Stomach (tissue), 9 donors: ENCODE results near the gene VGLL4. TPM values are rescaled to one million over a fixed set of nuclear protein-coding genes. Genes with fewer than 3 reads are reported as not detected.

Experiments
- DNase-seq, 2 donors: peaks; one replicate each; pipeline versions ENCODE4 v3.0.0 to v3.0.0-alpha.2; 2013 to 2019
- H3K27ac ChIP-seq, 5 donors: fragments of 200-600 bp in 4 of 5; sonication (generic) in 4 of 5; one replicate each; pipeline ENCODE4 v1.5.1; 2013 to 2019; ENCODE audit warnings: mild to moderate bottlenecking in 1 of 5, moderate library complexity in 1 of 5
- H3K27me3 ChIP-seq, 3 donors: fragments of 200-600 bp; sonication (generic); one replicate each; pipeline ENCODE4 v1.5.1; 2017 to 2019; ENCODE audit warnings: mixed run types in 1 of 3
- H3K36me3 ChIP-seq, 4 donors: fragments of 200-600 bp; sonication (generic); 1 replicate in 3 of 4; 2 replicates in 1 of 4; pipeline ENCODE4 v1.5.1; 2016 to 2019
- H3K4me1 ChIP-seq, 4 donors: fragments of 200-600 bp; sonication (generic); one replicate each; pipeline ENCODE4 v1.5.1; 2016 to 2019
- H3K4me3 ChIP-seq, 4 donors: fragments of 200-600 bp; sonication (generic) in 3 of 4; one replicate each; pipeline ENCODE4 v1.5.1; 2016 to 2019; ENCODE audit warnings: mild to moderate bottlenecking in 1 of 4
- H3K9me3 ChIP-seq, 4 donors: fragments of 200-600 bp; sonication (generic); one replicate each; pipeline ENCODE4 v1.5.1; 2016 to 2019
- CTCF ChIP-seq, 7 experiments: fragments of 450-650 bp in 4 of 7; fragments of 200-600 bp in 3 of 7; sonication (generic) in 3 of 7; IDR thresholded peaks; one replicate each; pipeline ENCODE4 v1.5.1; 2016 to 2019; ENCODE audit warnings: antibody characterized with exemption in 7 of 7, control low read depth in 2 of 7, mild to moderate bottlenecking in 1 of 7
- EP300 ChIP-seq: sonication (generic); formaldehyde crosslinking; IDR thresholded peaks from one replicate; pipeline ENCODE4 v1.6.1; 2017; ENCODE audit warnings: antibody characterized with exemption
- POLR2A ChIP-seq, 4 donors: fragments of 450-650 bp; IDR thresholded peaks; one replicate each; pipeline ENCODE4 v1.6.1; 2016; ENCODE audit warnings: antibody characterized with exemption in 4 of 4, control low read depth in 2 of 4, mild to moderate bottlenecking in 1 of 4, moderate library complexity in 1 of 4
- POLR2AphosphoS5 ChIP-seq, 3 donors: sonication (generic); formaldehyde crosslinking; IDR thresholded peaks; one replicate each; pipeline ENCODE4 v1.6.1; 2016; ENCODE audit warnings: antibody characterized with exemption in 3 of 3
- WGBS, 5 donors: extraction: QIAGEN DNeasy Blood & Tissue Kit in 3 of 5; methylation state at CpG; one replicate each; pipeline versions ENCODE4 v1.1.5 to v1.1.7; 2013 to 2018; 5-methylcytosine and 5-hydroxymethylcytosine counted together
- intact Hi-C: fragments of 100-400 bp; cut with DNase I; formaldehyde crosslinking; loops from one replicate; pipeline ENCODE4 v1.15.1; 2023; ENCODE audit warnings: low total_unique reads
- polyA plus RNA-seq, 3 donors: library from polyadenylated mRNA; stranded (reverse); fragments of 200-250 nt; gene quantifications; one replicate each; pipeline ENCODE4 v1.2.3, GENCODE V29; 2013
- total RNA-seq, 5 donors: library from RNA; depleted of rRNA; stranded (reverse); fragments of >200 nt; gene quantifications; one replicate each; pipeline versions ENCODE4 v1.1.0 to v1.2.3, GENCODE V29; 2014 to 2016
- donor health status: healthy with polysubstance abuse.
- donor health status: Bipolar disorder and iron deficiency.
- donor health status: healthy.

VGLL4 gene
- total and polyA plus RNA-seq, 8 donors, result 15.2 to 147 (median 43.3) TPM

- TF ChIP-seq POLR2A (IDR thresholded peaks at IDR 0.05) (no peak), POLR2AphosphoS5 (IDR thresholded peaks at IDR 0.05) (no peak), EP300 (no peak), CTCF (IDR thresholded peaks at IDR 0.05) (no peak)
- Histone ChIP-seq H3K4me1 (peaks cover 50 to 100% (median 77%) of the 10 kb centered on the region in 4 donors), H3K4me3 (no peak overlapping the region), H3K9me3 (no peaks in the 10 kb centered on the region), H3K27me3 (no peaks in the 10 kb centered on the region), H3K36me3 (no peaks in the 10 kb centered on the region), H3K27ac (peak overlapping the region; percentile 0 to 55 (median 4))
- 30 to 51% (median 34%) methylated on average over 4 of the region's 4 CpGs for WGBS, 5 donors
- intact Hi-C loops, result no loop called here
- peak in 1 of 2 donors; percentile 32 for DNase-seq
These were observed 8.6 kb downstream of the VGLL4 start for GRCh38 chr3:11634974-11635612.

DNA sequence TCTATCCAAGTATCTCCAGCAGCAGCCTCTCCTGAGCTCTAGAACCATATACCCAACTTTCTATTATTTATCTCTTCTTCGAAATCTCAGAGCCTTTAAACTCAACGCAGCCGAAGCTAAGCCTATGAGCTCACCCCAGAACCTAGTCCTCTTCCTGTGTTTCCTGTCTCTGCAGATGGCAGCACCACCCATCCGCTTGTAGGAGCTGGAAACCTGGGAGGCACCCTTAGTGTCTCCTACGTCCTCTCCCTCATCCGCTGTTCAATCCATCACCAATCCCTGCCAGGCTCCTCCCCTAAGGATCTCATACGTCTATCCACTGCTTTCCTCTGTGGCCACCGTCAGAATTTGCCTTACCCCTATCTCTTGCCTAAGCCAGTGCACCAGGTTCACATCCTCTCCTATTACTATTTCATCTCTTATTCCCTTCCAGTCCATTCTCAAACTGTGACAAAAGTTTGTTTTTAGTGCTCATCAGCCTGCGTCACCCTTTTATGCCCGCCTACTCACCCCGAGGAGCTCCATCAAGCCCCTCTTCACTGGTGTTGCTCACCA lies 9.6 kb downstream of the VGLL4 start:
- Histone ChIP-seq H3K27ac (peak overlapping the region in 3 of 5 donors; percentile 10 to 55 (median 51)), H3K4me1 (peaks cover 40 to 99% (median 72%) of the 10 kb centered on the region in 4 donors), H3K4me3 (no peak overlapping the region), H3K36me3 (no peaks in the 10 kb centered on the region), H3K9me3 (no peaks in the 10 kb centered on the region), H3K27me3 (no peaks in the 10 kb centered on the region)
- WGBS, 5 donors, result 72 to 84% (median 77%) methylated on average over 11 of the region's 11 CpGs
- DNase-seq, result peak in 1 of 2 donors; percentile 31
- TF ChIP-seq EP300, result no peak
- no peak for TF ChIP-seq CTCF (IDR thresholded peaks at IDR 0.05)
- no peak for TF ChIP-seq POLR2A (IDR thresholded peaks at IDR 0.05)
- no peak for TF ChIP-seq POLR2AphosphoS5 (IDR thresholded peaks at IDR 0.05)
- intact Hi-C loops, result no loop called here

DNA sequence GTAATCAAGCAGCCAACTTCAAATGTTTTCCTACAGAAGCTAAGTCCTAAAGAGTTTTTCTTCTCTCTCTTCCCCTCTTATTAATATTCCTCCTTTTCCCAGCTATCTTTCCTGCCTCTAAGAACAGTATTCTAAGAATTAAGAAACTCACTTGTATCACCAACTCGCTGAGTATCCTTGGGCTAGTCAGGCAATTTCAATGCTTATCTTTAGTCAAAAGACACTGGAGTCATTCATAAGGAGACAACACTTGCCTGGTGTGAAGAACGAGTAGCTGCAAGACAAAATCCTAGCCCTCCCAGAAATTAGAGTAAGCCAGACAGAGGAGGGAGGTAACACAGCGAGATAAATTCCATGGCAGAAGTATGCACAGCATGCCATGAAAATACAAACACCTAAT lies 10.7 kb downstream of the VGLL4 start:
- intact Hi-C loops, result no loop called here
- 59 to 70% (median 68%) methylated on average over 3 of the region's 3 CpGs for WGBS, 5 donors
- no peak overlapping the region for H3K4me3 ChIP-seq
- peaks cover 29 to 88% (median 61%) of the 10 kb centered on the region in 4 donors for H3K4me1 ChIP-seq
- peak overlapping the region in 4 of 5 donors; percentile 15 to 55 (median 34) for H3K27ac ChIP-seq
- no peaks in the 10 kb centered on the region for H3K36me3 ChIP-seq
- H3K9me3 ChIP-seq, result no peaks in the 10 kb centered on the region
- TF ChIP-seq POLR2A (IDR thresholded peaks at IDR 0.05), result no peak
- DNase-seq, result no peak
- no peaks in the 10 kb centered on the region for H3K27me3 ChIP-seq

- no peaks in the 10 kb centered on the region for H3K27me3 ChIP-seq
- intact Hi-C loops, result no loop called here
- 18 to 28% (median 23%) methylated on average over 2 of the region's 2 CpGs for WGBS, 5 donors
- no peak for DNase-seq
- TF ChIP-seq POLR2AphosphoS5 (IDR thresholded peaks at IDR 0.05) (no peak), POLR2A (IDR thresholded peaks at IDR 0.05) (no peak), EP300 (no peak), CTCF (IDR thresholded peaks at IDR 0.05) (no peak)
- H3K36me3 ChIP-seq, result no peaks in the 10 kb centered on the region
- peaks cover 26 to 87% (median 59%) of the 10 kb centered on the region in 4 donors for H3K4me1 ChIP-seq
- no peak overlapping the region for H3K4me3 ChIP-seq
- H3K27ac ChIP-seq, result peak overlapping the region in 3 of 5 donors; percentile 15 to 55 (median 51)
- no peaks in the 10 kb centered on the region for H3K9me3 ChIP-seq
These were observed 11.2 kb downstream of the VGLL4 start for GRCh38 chr3:11632564-11632963.

DNA sequence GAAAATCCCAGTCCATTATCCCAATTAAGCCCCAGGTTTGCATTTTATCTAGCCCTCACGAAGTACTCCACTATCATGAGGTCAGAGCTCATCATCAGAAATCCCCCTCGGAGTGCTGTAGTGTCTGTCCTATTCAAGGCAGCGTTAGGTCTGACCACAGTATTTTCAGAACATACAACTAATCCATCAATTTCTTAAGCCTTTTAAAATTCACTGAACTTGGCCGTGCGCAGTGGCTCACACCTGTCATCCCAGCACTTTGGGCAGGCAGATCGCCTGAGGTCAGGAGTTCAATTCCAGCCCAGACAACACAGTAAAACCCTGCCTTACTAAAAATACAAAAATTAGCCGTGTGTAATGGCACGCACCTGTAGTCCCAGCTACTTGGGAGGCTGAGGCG lies 11.9 kb downstream of the VGLL4 start:
- no peaks in the 10 kb centered on the region for H3K9me3 ChIP-seq
- peaks cover 32 to 87% (median 55%) of the 10 kb centered on the region in 4 donors for H3K4me1 ChIP-seq
- 66 to 80% (median 74%) methylated on average over 9 of the region's 9 CpGs for WGBS, 5 donors
- peak overlapping the region in 1 of 5 donors; percentile 51 for H3K27ac ChIP-seq
- H3K4me3 ChIP-seq, result no peak overlapping the region
- H3K36me3 ChIP-seq, result no peaks in the 10 kb centered on the region
- no peaks in the 10 kb centered on the region for H3K27me3 ChIP-seq
- intact Hi-C loops, result no loop called here
- TF ChIP-seq EP300, result no peak
- no peak for TF ChIP-seq CTCF (IDR thresholded peaks at IDR 0.05)
- no peak for TF ChIP-seq POLR2AphosphoS5 (IDR thresholded peaks at IDR 0.05)
- TF ChIP-seq POLR2A (IDR thresholded peaks at IDR 0.05), result no peak
- no peak for DNase-seq
